Measurements from ENCODE around the gene MOB3B.

The MOB3B gene

GRCh38 chr9:27542508-27542907 lies 12.9 kb upstream of the MOB3B start:
- no peak for TF ChIP-seq POLR2AphosphoS5 (IDR thresholded peaks at IDR 0.05; ENCODE audit: low read depth, low read length)
- no peak for TF ChIP-seq REST (IDR thresholded peaks at IDR 0.05; ENCODE audit: insufficient read depth in 1 of 2, low read depth in 2 of 2, low read length in 2 of 2)
- TF ChIP-seq SIN3A (IDR thresholded peaks at IDR 0.05; ENCODE audit: borderline replicate concordance, insufficient read depth, low read length), result no peak
- TF ChIP-seq TAF1 (IDR thresholded peaks at IDR 0.05; ENCODE audit: borderline replicate concordance, insufficient read depth, low read length), result no peak
- TF ChIP-seq FOXP2 (optimal IDR thresholded peaks at IDR 0.05; ENCODE audit: borderline replicate concordance, extremely low read depth, extremely low read length, insufficient read depth), result no peak

GRCh38 chr9:27541740-27542139 lies 12.1 kb upstream of the MOB3B start:
- no peak for TF ChIP-seq SIN3A (IDR thresholded peaks at IDR 0.05; ENCODE audit: borderline replicate concordance, insufficient read depth, low read length)
- no peak for TF ChIP-seq TAF1 (IDR thresholded peaks at IDR 0.05; ENCODE audit: borderline replicate concordance, insufficient read depth, low read length)
- TF ChIP-seq POLR2AphosphoS5 (IDR thresholded peaks at IDR 0.05; ENCODE audit: low read depth, low read length), result no peak
- no peak for TF ChIP-seq FOXP2 (optimal IDR thresholded peaks at IDR 0.05; ENCODE audit: borderline replicate concordance, extremely low read depth, extremely low read length, insufficient read depth)
- TF ChIP-seq REST (IDR thresholded peaks at IDR 0.05; ENCODE audit: insufficient read depth in 1 of 2, low read depth in 2 of 2, low read length in 2 of 2), result no peak

GRCh38 chr9:27540502-27540901 lies 10.9 kb upstream of the MOB3B start:
- TF ChIP-seq REST (IDR thresholded peaks at IDR 0.05; ENCODE audit: insufficient read depth in 1 of 2, low read depth in 2 of 2, low read length in 2 of 2) (no peak), TAF1 (IDR thresholded peaks at IDR 0.05; ENCODE audit: borderline replicate concordance, insufficient read depth, low read length) (no peak), FOXP2 (optimal IDR thresholded peaks at IDR 0.05; ENCODE audit: borderline replicate concordance, extremely low read depth, extremely low read length, insufficient read depth) (no peak), POLR2AphosphoS5 (IDR thresholded peaks at IDR 0.05; ENCODE audit: low read depth, low read length) (no peak), SIN3A (IDR thresholded peaks at IDR 0.05; ENCODE audit: borderline replicate concordance, insufficient read depth, low read length) (no peak)

GRCh38 chr9:27539479-27540441 lies 10.1 kb upstream of the MOB3B start:
- TF ChIP-seq SIN3A (IDR thresholded peaks at IDR 0.05; ENCODE audit: borderline replicate concordance, insufficient read depth, low read length) (no peak), FOXP2 (optimal IDR thresholded peaks at IDR 0.05; ENCODE audit: borderline replicate concordance, extremely low read depth, extremely low read length, insufficient read depth) (no peak), REST (IDR thresholded peaks at IDR 0.05; ENCODE audit: insufficient read depth in 1 of 2, low read depth in 2 of 2, low read length in 2 of 2) (no peak), POLR2AphosphoS5 (IDR thresholded peaks at IDR 0.05; ENCODE audit: low read depth, low read length) (no peak), TAF1 (IDR thresholded peaks at IDR 0.05; ENCODE audit: borderline replicate concordance, insufficient read depth, low read length) (no peak)

Data from PFSK-1 (cell line).